ENCODE data around the gene TBX1.

- TF ChIP-seq CTCF (IDR thresholded peaks at IDR 0.05) (no peak), EP300 (IDR thresholded peaks at IDR 0.05) (no peak)
Observed at GRCh38 chr22:19728271-19728670, 32.3 kb upstream of the TBX1 start.

All from stomach (tissue), 4 donors.